Measurements from ENCODE around the gene TMEM164. TPM values are rescaled to one million over a fixed set of nuclear protein-coding genes. Genes with fewer than 3 reads are reported as not detected.

TMEM164 gene
- total RNA-seq, 1 donor from 2014 or later: 17.3 TPM

DNA sequence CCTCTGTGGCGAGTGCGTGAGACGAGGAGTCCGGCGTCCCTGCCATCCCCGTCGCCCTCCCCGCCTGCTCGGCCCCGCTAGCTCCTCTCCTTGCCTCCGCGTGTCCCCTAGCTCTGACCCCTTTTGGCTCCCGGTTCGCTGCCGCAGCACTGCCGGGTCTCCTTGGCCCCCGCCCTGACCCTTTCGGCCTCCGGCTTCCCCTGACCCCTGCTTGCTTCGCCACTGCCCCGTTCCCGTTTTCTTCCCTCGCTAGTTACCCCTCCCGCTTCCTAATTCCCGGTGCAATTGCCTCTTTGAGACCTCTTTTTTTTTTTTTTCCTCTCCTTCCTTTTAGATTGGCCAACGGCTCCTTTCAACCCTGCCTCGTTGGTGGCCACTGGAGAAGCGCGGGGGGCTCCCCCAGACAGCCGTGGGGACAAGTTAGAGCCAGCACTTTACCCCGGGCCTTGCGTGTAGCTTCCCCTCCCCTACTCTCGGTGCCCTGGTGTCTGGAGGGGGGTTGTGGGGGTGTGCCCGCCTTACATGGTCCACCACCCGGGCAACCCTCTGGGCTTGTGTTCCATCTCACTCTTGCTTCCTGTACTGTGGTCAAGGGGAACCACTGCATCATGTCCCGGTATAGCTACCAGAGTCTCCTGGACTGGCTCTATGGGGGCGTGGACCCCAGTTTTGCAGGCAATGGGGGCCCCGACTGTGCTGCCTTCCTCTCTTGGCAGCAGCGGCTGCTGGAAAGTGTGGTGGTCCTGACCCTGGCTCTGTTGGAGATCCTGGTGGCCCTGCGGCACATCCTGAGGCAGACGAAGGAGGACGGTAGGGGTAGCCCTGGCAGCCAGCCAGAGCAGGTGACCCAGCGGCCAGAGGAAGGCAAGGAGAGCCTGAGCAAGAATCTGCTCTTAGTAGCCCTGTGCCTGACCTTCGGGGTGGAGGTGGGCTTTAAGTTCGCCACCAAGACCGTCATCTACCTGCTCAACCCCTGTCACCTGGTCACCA lies 548 bp downstream of the TMEM164 start:
- DNase-seq (ENCODE audit: low read depth): no peak

DNA sequence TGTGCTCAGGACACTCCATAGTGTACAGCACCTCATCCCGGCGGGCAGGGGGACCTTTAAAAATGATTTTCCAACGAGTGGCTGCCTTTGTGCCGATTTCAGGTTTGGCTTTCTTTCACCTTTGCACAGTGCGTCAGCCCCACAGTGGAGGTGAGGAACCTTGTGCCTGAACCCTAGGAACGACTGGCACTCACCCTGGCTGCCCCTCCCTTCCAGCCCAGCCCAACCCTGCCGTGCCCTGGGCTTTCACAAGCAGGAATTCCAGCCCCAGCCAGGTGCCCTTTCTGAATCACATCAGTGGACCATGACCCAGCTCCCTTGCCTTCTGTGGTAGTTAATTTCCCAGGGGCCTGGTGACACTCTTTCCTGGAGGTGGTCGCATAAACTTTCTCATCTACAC lies 1.3 kb downstream of the TMEM164 start:
- DNase-seq (ENCODE audit: low read depth): peak; percentile 51

DNA sequence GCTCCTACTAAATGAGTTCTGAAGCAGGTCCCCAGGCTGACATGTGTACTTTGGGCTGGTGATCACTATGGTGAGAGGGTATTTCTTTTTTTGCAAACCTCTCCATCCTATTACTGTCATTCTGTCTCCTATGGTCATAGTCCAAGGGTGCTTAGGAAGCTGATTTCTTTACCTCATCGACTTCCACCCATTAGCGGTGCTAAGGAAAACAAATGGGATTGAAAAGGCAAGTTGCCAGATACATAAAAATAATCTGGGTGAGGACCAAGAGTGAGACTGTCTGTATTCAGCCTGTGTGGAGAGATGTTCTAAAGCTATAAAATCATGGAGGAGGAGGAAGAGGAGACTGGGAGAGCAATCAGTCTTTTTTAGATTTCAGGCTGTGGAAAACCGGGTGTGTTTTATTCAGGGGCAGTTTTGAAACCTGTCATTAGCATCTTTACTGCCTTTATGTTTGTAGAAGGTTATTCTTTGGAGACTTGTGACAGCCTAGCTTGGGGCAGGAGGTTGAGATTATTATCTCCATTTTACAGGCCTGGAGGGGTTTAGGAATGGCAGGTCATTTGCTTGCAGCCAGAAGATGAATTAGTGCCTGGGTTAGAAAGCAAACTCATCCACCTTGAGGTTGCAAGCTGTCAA lies 1.9 kb downstream of the TMEM164 start:
- DNase-seq (ENCODE audit: low read depth): no peak

DNA sequence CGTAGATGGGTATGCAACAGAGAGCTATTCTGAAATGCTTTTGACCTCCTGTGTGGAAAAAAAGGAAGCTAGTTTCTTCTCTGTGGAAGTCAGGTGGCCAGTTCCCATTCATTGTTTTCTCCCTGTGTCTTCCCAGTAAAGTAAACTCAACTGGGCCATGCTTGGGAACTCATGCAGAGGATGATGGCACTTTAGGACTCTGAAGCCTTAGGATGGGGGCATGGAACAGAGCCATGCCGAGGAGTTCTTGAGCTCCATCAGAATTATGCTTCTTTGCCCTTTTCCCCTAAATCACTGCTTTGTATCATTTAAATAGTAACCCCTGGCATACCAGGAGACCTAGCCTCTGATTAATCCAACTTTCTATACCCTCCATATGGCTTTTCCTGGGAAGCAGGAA lies 3.2 kb downstream of the TMEM164 start:
- no peak for DNase-seq (ENCODE audit: low read depth)

DNA sequence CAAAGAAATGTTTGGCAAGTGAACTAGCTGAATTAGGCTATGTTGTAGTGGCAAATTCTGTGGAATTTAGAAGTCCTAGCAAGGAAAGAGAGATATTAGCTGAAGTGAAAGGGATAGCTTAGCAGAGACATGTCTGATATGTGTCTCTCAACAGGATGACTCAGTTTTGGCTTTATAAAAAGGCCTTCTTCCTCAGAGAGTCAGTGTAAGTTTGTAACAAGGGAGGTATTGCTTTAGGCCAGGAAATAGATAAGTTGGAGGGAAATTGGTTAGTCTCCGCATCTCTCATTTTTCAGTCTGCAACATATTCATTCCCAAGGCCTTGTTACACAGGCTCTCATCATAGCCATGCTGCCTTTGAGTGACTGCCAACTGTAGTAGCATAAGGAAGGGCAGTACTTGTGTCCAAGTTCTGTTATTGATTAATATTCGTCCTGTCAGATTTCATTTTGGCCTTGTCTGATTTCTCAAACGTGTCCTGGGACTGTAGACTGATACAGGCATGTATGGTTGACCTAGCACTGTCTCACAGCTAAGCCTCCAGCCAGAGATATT lies 4.0 kb downstream of the TMEM164 start:
- peak; percentile 15 for DNase-seq (ENCODE audit: low read depth)

DNA sequence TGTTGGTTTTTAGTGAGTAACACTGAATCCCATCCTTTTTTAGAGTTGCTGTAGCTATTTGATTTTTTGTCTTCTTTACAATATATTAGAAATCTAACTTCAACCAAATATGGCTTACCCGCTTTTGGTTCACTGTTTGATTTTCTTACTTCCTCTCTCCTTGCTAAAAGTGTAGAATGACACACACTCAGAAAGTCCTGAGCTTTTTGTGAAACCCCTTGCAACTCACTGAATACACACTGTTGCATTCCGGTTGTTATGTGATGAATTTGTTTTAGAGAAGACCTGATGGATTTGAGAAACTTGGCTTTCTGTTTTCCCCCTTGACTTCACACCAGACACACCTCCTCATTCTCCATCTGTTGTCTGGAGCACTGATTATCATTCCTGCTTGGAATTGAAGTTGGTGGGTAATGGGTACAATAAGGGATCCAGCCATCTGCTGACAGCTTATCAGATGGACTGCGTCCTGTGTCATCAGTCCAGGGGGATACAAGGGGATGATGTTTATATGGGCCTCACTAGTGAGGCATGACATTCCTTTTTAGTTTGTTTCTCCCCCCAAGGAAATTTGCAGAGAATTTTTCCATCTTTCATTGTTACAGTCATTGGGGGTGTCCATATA lies 5.2 kb downstream of the TMEM164 start:
- DNase-seq (ENCODE audit: low read depth): no peak

DNA sequence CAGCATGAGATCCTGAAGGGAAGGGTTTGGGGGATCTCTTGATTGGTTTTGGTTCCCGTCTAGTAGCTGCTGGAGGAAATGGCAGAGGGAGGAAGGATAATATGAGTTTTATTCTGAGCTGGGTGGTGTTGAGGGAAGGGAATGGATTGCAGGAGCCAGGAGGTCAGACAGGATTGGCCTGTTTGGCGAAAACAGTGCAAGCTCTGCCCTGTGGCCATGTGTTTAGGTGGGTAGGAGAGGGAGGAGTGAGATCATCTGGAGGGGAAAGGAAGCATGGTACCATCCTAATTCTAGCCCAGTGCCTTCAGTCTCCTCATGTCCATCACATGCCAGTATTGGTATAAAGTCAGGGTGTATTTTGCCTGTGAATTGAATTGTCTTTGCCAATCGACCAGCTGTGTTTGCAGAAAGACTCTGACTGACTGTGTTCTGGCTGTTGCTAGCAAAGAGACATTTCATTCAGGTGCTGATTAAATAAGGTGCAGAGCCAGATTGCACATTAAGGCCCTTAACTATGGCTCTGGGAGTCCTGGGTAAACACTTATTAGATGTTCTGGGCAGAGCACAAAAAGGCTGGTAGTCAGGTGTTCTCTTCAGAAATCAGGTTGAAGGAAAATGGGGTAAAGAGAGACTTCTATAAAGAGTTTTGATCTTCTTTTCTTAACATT lies 10.0 kb downstream of the TMEM164 start:
- DNase-seq (ENCODE audit: low read depth): no peak

DNA sequence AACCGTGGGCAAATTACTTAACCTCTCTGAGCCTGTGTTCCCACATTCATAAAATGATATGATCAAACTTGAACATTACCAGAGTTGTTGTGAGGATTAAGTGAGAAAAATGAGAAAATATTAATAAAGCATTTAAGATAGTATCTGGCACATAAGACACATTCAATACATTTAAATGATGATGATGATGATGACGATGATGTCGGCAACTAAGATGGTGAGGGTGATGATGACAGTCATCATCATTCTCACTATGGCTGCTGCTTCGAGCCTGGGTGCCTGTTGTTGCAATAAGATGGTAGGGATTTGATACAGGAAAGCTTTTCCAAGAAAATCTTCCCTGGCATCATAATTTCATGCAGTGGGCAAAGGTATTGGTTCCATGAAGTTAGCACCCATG lies 11.1 kb downstream of the TMEM164 start:
- DNase-seq (ENCODE audit: low read depth): no peak

DNA sequence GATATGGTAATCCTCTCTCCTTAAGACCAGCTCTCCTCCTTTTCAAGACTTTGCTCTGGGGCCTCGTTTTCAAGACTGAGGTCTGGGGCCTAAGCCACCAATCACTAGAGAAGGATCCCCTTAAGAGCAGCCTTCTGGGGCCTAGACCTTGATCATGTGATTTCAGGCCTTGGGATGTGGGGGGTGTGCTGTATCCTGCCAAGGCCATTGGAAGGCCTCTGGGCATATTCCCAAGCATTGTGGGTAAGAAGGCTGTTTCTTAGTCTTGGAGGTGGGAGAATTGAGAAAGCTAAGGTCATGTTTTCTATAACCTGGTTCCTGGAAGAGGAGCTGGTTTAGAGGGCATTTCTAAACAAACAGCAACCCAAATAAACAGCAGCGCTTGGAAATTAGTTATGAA lies 12.1 kb downstream of the TMEM164 start:
- DNase-seq (ENCODE audit: low read depth): peak; percentile 55

DNA sequence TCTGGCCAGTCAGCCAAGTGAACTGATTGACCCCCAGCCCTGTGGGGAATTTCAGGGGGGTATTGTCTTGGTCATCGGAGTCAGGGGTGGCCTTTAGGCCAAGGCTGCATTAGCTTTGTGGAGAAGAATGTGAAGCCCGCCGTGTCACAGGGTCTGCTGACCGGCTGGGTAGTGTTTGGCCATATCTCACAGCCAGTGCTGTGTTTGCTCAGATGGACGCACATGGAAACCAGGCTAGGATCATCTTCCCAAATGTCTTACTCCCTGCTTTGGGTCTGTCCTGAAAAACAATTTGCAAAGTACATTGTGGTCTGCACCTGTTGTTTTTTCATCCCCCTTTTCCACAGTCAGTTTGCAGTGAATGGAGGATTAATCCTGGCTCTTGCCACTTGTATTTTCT lies 13.0 kb downstream of the TMEM164 start:
- no peak for DNase-seq (ENCODE audit: low read depth)

DNA sequence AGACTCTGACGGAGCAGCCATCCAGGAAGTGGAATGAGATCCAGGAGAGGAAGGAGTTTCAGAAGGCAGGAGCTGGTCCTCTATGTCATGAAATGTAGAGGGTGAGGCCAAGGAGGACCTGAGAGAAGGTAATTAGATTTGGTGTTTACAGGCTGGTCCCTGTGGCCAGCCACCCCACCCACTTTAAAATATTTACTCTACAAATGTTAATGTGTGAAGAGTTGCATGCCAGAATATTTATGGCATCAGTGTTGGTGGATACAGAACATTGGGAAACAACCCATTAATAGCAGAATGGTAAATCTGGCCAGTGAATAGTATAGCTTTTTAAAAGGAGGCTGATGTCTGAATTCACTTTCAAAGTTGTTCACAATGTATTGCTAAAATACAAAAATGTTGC lies 17.6 kb downstream of the TMEM164 start:
- DNase-seq (ENCODE audit: low read depth): no peak

DNA sequence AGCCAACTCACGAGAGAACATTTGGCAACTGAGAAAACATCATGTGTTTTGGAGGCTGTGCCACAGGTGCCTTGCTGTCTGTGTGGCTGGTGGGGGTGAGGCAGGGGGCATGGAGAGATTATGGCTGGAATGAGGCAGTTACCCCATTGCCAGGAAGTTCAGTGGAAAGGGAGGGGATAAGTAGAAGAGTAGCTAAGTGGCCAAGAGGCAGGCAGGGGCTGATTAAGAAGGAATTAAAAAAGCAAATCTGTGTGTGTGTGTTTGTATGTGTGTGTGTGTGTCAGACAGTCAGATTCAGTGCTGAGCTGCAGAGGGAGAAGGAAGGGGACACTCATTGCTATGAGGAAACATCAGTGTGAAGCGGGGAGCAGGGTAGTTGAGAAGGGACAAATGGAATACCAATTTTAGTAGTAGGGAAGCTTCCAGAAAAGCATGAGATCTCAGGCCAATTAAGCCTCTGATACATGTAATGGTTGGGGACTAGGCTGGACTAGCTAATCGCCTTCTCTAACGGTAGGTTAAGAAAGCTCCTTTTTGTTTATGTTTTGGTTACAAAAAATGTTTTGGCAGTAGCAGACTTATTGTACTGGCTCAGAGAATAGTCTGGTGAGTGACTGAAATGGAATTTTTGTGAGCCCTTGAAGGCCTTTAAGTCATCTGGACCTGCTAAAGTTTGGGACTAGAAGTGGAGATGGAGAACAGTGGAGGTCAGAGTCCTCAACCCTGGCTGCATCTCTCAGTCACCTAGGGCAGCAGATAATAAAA lies 18.5 kb downstream of the TMEM164 start:
- DNase-seq (ENCODE audit: low read depth): peak; percentile 52

DNA sequence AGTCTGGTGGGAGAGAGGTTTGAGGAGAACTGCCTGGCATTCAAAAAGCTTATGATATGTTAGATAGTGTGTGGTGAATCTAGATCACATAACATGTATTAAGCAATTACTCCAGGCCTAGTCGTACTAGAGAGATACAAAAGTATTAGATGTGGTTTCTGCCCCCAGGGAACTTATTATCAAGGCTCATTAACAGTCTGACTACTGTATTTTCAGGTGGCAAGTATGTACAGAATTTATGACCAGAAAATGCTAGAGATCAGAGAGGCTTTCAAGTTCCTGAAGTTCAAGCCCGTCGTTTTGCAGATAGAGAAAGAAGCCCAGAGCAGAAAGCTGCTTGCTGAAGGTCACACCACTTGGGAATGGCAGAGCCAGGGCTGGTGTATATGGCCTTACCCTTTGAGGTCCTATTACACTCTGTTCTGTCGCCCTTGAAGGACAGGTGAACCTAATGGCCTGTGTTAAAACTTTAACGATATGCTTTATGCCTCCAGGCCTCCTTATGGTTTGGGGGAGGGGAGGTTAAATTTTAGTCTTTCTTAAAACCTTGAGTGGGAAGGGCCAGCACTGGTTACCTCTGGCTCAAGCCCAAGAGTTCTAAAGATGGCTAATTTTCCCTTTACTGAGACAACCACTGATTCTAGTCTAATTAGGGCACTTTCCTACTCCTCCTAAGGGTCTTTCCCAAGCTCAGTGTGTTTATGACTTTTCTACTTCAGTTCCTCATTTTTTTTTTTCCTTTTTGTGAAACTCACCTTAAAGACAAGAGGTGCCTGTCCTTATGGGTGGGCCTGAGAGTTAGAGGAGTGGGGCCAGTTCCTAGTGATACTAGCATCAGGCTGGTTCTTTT lies 19.9 kb downstream of the TMEM164 start:
- no peak for DNase-seq (ENCODE audit: low read depth)

DNA sequence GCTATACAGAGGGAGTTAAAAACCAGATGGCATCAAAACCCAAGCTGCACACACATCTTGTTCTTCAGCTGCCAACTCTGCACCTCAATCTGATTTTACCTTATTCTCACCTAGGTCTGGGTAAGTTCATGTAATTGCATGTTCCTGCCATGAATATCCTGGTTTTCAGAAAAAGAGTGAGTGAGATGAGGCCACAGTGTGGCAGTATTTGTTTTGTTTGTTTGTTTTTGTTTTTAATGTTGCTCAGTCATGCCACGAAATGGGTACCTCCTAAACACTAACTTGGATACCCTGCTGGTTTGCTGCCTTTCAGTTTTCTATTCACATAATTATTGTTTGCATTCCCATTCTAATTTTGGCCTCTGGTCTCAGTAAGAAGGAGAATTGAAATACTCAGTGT lies 22.5 kb downstream of the TMEM164 start:
- DNase-seq (ENCODE audit: low read depth): no peak

DNA sequence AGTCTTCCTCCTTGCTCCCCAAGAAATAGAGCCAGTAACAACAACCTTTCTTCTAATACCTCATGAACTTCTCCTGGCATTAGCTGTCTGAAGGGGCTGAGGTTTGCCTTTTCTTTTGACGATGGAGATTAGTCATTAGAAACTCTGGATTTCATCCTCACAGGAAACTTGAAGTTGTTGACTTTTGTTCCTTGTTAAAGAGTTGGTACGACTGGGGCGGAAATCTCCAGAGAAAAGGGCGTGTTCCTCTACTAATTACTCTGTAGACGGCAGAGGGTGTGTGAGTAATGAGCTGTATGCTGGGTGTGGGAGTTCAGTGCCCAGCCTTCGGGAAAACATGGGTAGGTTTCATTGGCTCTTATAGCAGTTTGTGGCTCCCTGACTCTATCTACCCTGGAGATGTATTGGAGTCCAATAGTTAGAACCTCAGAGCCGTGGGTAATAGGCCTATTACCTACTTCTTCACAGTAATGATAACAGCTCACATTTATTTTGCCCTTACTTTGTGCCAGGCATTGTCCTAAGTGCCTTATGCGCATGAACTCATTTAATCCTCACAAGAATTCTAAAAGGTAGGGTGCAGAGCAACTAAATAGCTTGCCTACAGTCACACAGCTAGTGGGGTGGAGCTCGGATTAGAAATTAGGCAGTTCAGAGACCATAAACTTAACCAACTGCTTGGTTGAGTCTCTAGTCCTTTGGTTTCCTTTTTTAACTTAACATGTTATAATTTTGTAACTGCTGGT lies 23.4 kb downstream of the TMEM164 start:
- DNase-seq (ENCODE audit: low read depth): peak; percentile 90

DNA sequence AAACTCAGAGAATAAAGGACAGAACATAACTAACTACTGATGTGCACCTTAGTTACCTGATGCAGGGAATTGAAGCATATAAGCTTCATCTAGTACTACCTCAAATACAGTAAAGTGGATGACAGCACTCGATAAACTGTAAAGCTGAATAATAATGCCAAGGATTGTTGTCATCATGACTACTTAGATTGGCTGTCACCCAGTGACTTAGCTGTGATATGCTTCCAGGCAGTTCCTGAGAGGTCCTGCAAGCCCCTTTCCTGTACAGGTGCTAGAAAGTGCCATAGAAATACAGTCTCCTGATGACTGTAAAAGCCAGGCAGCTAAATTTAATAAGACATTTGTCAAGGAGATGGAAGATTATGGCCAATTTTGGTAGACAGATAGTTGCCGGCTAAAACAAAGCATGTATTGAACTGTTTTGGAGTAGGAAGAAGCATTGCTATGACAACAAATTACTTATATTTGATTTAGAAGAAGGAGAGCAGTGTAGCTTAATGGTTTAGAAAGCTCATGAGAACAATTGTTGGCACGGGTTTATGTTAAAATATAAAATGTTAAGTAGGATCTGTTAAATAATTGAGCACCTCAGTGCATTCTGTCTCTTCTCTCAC lies 29.7 kb downstream of the TMEM164 start:
- DNase-seq (ENCODE audit: low read depth): no peak

DNA sequence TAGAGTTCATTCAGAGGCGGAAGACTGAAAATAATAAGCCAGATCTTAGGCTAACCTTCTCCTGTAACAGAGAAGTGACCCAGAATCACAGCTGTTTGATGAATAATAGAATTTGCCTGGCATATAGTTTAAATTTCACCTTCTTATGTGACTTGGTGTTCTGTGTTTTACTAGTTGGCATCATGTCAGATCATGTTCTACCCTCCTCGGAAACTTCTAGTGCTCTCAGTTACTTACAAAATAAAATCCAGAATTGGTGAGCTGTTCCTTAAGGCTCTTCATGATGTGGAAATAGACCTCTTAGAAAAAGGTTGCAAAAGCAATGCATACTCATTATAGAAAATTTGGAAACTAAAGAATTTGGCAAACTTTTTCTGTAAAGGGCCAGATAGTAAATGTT lies 31.1 kb downstream of the TMEM164 start:
- no peak for DNase-seq (ENCODE audit: low read depth)

DNA sequence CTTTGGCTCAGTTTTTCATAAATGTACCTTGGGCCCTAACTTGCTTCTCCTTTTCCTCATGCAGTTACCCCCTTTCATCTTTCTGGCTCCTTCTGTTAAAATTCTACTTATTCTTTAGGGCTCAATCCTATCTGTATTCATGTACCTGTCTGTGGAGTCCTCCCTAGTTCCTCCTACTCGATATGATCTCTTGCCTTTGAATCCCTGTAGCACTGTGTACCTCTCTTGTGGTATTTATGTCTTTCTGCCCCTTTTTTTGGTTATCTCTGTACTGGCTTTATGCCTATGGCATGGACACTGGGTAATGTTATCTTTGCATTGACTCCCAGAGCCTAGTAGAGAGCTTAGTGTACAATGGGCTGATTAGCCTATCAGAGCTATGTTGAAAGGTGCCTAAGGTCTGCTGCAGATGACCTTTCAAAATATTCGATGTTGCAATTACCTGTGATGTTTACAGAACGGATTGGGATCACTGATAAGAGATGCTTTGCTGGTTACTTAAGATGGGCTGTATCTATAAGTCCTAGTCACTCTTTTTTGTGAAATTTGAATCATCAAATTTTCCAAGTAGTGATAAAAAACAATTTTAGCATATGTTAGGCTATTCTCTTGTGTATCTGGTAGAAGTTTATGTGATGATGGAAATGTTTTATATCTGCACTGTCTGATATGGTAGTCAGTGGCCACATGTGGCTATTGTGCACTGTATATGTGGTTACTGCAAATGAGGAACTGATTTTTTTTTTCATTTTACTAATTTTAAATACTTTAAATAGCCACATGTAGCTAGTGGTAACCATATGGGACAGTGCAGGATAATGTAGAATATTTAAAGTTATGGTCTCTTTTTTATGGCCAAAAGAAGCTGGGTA lies 33.5 kb downstream of the TMEM164 start:
- no peak for DNase-seq (ENCODE audit: low read depth)
